K562 (cell line): ENCODE data around the gene PPM1N. TPM values are rescaled to one million over a fixed set of nuclear protein-coding genes. Genes with fewer than 3 reads are reported as not detected.

Experiments used
- ADNP ChIP-seq: fragments of 200-800 bp; sonication (Bioruptor generic); IDR thresholded peaks from 2 replicates; pipeline ENCODE4 v1.6.1; 2016; ENCODE audit warnings: missing genetic modification characterization, missing compliant biosample characterization
- ELF1 ChIP-seq: fragments of 200-800 bp; sonication (Bioruptor generic); IDR thresholded peaks from 2 replicates; pipeline ENCODE4 v1.6.1; 2016; ENCODE audit warnings: missing genetic modification characterization, missing compliant biosample characterization
- FOS ChIP-seq: IDR thresholded peaks from 3 replicates; pipeline ENCODE4 v1.6.1; 2011; ENCODE audit not compliant: insufficient read length; ENCODE audit errors: extremely low read depth
- FOXA3 ChIP-seq, 2 experiments: fragments of 450-650 bp in 1 of 2; sonication (generic) in 1 of 2; formaldehyde crosslinking; IDR thresholded peaks in 1 of 2; conservative IDR thresholded peaks in 1 of 2; 2 replicates each; pipeline versions ENCODE4 v1.4.0 to v1.8.0; 2020 to 2022; ENCODE audit warnings: mild to moderate bottlenecking in 2 of 2, missing genetic modification reagents in 1 of 2
- FOXK1 ChIP-seq: sonication (generic); formaldehyde crosslinking; IDR thresholded peaks from 2 replicates; pipeline ENCODE4 v1.8.0; 2022; ENCODE audit warnings: missing genetic modification reagents, mild to moderate bottlenecking, borderline replicate concordance
- HNRNPK ChIP-seq: fragments of 200-400 bp; formaldehyde crosslinking; IDR thresholded peaks from one replicate; pipeline ENCODE4 v1.6.1; 2018; ENCODE audit warnings: mild to moderate bottlenecking, low read depth, low read length; ENCODE audit not compliant: poor library complexity, severe bottlenecking
- PHF21A ChIP-seq: fragments of 450-650 bp; IDR thresholded peaks from 2 replicates; pipeline ENCODE4 v1.6.1; 2017; ENCODE audit warnings: low read depth, borderline replicate concordance
- RAD21 ChIP-seq, 2 experiments: fragments of 250-450 bp in 1 of 2; fragments of 450-650 bp in 1 of 2; sonication (Bioruptor Pico) in 1 of 2; formaldehyde crosslinking in 1 of 2; IDR thresholded peaks in 1 of 2; conservative IDR thresholded peaks in 1 of 2; 2 replicates each; pipeline versions ENCODE4 v1.4.0 to v1.8.0; 2020 to 2022; ENCODE audit warnings: mild to moderate bottlenecking in 2 of 2, moderate library complexity in 1 of 2
- RFX5 ChIP-seq: IDR thresholded peaks from 2 replicates; pipeline ENCODE4 v1.6.1; 2011; ENCODE audit warnings: low read depth, mild to moderate bottlenecking, improper control_type of control experiment, low read length
- SMARCA4 ChIP-seq: fragments of 450-650 bp; IDR thresholded peaks from 2 replicates; pipeline ENCODE4 v1.6.1; 2016
- SMARCC2 ChIP-seq: fragments of 450-650 bp; IDR thresholded peaks from 2 replicates; pipeline ENCODE4 v1.6.1; 2017; ENCODE audit warnings: antibody characterized with exemption, moderate library complexity, mild to moderate bottlenecking, low read depth
- SPI1 ChIP-seq: IDR thresholded peaks from 2 replicates; pipeline ENCODE4 v1.6.1; 2011; ENCODE audit warnings: low read depth, low read length, control low read depth, borderline replicate concordance
- TRIM24 ChIP-seq, 2 experiments: fragments of 450-650 bp; IDR thresholded peaks; 2 replicates each; pipeline ENCODE4 v1.6.1; 2016
- ZBTB1 ChIP-seq: sonication (generic); formaldehyde crosslinking; IDR thresholded peaks from 2 replicates; pipeline ENCODE4 v1.8.1; 2023; ENCODE audit warnings: missing genetic modification reagents, low read depth, mild to moderate bottlenecking, borderline replicate concordance
- ZC3H4 ChIP-seq: sonication (generic); formaldehyde crosslinking; IDR thresholded peaks from 2 replicates; pipeline ENCODE4 v1.9.0; 2021; ENCODE audit warnings: missing genetic modification reagents, borderline replicate concordance
- ZNF143 ChIP-seq: sonication (generic); formaldehyde crosslinking; IDR thresholded peaks from 2 replicates; pipeline ENCODE4 v1.9.0; 2022; ENCODE audit warnings: mild to moderate bottlenecking, missing genetic modification reagents
- ZNF232 ChIP-seq: sonication (generic); formaldehyde crosslinking; IDR thresholded peaks from 2 replicates; pipeline ENCODE4 v1.8.0; 2022; ENCODE audit warnings: mild to moderate bottlenecking, missing genetic modification reagents
- ZNF436 ChIP-seq: fragments of 250-450, 450-650 bp; sonication (Bioruptor Pico); formaldehyde crosslinking; IDR thresholded peaks from 2 replicates; pipeline ENCODE4 v1.7.0; 2020; ENCODE audit warnings: mild to moderate bottlenecking
- ZSCAN32 ChIP-seq: fragments of 450-650 bp; formaldehyde crosslinking; IDR thresholded peaks from 2 replicates; pipeline ENCODE4 v1.4.0; 2020; ENCODE audit warnings: mild to moderate bottlenecking, moderate library complexity
- polyA plus RNA-seq, 8 experiments: library from polyadenylated mRNA; depleted of rRNA in 4 of 8; stranded (reverse) in 5 of 8; unstranded in 3 of 8; fragments of >200 nt; fragmentation: Nextera tagmentation in 2 of 8; fragmentation: Illumina TruSeq in 1 of 8; extraction: Ambion mirVana in 2 of 8; extraction: Trizol in 1 of 8; gene quantifications; 2 replicates each; pipeline versions ENCODE4 v1.2.1 to v1.2.3, GENCODE V29; 2011 to 2014; ENCODE audit warnings: inconsistent platforms in 1 of 8, missing spikeins in 1 of 8
- total RNA-seq, 7 experiments: library from RNA; depleted of rRNA in 6 of 7; stranded (reverse); fragments of >200 nt in 6 of 7; fragmentation: Illumina TruSeq in 2 of 7; extraction: Trizol in 2 of 7; gene quantifications; 2 replicates each; pipeline versions ENCODE4 v1.2.1 to v1.2.3, GENCODE V29; 2011 to 2021; ENCODE audit warnings: low replicate concordance in 1 of 7
- TF ChIP-seq, protein P1 (sequence below), 2 experiments: fragments of 450-650 bp in 1 of 2; sonication (generic) in 1 of 2; formaldehyde crosslinking; conservative IDR thresholded peaks; 2 replicates each; pipeline versions ENCODE4 v1.4.0 to v1.8.1; 2020 to 2022; ENCODE audit warnings: mild to moderate bottlenecking in 1 of 2, missing genetic modification reagents in 1 of 2
- TF ChIP-seq, protein P2 (sequence below): sonication (generic); formaldehyde crosslinking; IDR thresholded peaks from 2 replicates; pipeline ENCODE4 v1.8.1; 2023; ENCODE audit warnings: mild to moderate bottlenecking, missing genetic modification reagents
- TF ChIP-seq, protein P3 (sequence below): fragments of 450-650 bp; IDR thresholded peaks from one replicate; pipeline ENCODE4 v1.6.1; 2018; ENCODE audit warnings: mild to moderate bottlenecking, moderate library complexity; ENCODE audit not compliant: partially characterized antibody
- TF ChIP-seq, protein P4 (sequence below): sonication (generic); formaldehyde crosslinking; IDR thresholded peaks from 2 replicates; pipeline ENCODE4 v1.9.0; 2022; ENCODE audit warnings: mild to moderate bottlenecking, missing genetic modification reagents

Gene PPM1N
- total and polyA plus RNA-seq, 9 of the 15 experiments (the other 6 are each of a cell fraction or from before 2014, with no cell fraction given), result 4.5 to 15.6 (median 8.7) TPM

DNA sequence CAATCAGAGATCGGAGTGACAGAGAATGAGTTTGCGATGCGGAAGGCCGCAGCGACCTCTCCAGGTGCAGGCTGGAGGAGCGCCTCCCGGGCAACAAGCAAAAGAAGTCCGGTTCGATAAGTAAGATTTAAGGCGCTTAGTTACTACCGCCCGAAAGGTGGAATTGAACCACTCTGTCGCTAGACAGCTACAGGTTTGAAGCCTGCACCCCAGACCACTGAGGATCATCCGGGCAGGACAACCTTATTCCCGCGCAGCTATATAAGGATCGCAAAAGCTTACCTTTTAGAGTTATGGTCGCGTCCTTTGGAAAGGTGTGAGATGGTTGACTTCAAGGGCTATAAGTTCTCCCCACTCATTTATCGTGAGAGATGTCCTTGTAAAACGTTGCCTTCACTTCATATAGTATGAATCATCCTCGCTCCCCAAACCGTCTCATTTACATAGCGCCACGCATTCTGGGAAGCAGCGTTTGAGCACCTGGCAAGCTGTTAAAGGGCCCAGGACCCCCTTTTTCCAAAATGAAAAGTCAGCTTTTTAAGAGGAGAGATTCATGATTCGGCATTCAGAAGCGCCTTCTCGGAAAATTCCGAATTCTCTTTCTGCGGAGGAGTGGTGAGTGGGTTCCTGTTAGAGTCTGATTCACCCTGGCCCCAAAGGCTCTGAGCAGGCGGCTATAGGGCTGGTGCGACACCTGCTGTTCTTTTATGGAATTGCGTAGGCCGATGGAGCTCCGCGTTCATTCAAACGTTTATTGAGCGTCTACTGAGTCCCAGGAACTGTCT lies 19.6 kb upstream of the PPM1N start (continued):
- TF ChIP-seq, protein P1, sequence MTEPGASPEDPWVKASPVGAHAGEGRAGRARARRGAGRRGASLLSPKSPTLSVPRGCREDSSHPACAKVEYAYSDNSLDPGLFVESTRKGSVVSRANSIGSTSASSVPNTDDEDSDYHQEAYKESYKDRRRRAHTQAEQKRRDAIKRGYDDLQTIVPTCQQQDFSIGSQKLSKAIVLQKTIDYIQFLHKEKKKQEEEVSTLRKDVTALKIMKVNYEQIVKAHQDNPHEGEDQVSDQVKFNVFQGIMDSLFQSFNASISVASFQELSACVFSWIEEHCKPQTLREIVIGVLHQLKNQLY (CRISPR knock-in tag; conservative IDR thresholded peaks at IDR 0.05), result no peak
- TF ChIP-seq PHF21A, result peak; percentile 88; the same call in 1 of the 2 replicates
- TF ChIP-seq ZNF143 (CRISPR knock-in tag), result peak; percentile 95
- TF ChIP-seq ADNP (tag), result peak; percentile 91
- no peak for TF ChIP-seq ZBTB1 (CRISPR knock-in tag)
- peak; percentile 69; the same call in 1 of the 2 replicates for TF ChIP-seq FOXK1 (CRISPR knock-in tag)
- peak; percentile 30 for TF ChIP-seq ELF1
- TF ChIP-seq SMARCA4, result peak; percentile 32; the same call in 1 of the 2 replicates
- no peak for TF ChIP-seq FOS
- TF ChIP-seq RFX5, result peak; percentile 74; the same call in 1 of the 2 replicates
- TF ChIP-seq ZNF436 (CRISPR knock-in tag), result no peak
- TF ChIP-seq ZNF232 (CRISPR knock-in tag), result no peak
- TF ChIP-seq SPI1, result no peak
- no peak for TF ChIP-seq HNRNPK
- no peak for TF ChIP-seq ZSCAN32 (CRISPR knock-in tag)
- 0 out of 4 replicates have a peak, but pooled peaks of 1 of the 2 experiments have one; percentile 10 for TF ChIP-seq TRIM24 (IDR thresholded peaks at IDR 0.05)
- no peak for TF ChIP-seq SMARCC2
- TF ChIP-seq, protein P2, sequence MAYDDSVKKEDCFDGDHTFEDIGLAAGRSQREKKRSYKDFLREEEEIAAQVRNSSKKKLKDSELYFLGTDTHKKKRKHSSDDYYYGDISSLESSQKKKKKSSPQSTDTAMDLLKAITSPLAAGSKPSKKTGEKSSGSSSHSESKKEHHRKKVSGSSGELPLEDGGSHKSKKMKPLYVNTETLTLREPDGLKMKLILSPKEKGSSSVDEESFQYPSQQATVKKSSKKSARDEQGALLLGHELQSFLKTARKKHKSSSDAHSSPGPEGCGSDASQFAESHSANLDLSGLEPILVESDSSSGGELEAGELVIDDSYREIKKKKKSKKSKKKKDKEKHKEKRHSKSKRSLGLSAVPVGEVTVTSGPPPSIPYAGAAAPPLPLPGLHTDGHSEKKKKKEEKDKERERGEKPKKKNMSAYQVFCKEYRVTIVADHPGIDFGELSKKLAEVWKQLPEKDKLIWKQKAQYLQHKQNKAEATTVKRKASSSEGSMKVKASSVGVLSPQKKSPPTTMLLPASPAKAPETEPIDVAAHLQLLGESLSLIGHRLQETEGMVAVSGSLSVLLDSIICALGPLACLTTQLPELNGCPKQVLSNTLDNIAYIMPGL (CRISPR knock-in tag), result peak; percentile 86; the same call in 1 of the 2 replicates
- TF ChIP-seq ZC3H4 (CRISPR knock-in tag), result no peak
- TF ChIP-seq, protein P3, sequence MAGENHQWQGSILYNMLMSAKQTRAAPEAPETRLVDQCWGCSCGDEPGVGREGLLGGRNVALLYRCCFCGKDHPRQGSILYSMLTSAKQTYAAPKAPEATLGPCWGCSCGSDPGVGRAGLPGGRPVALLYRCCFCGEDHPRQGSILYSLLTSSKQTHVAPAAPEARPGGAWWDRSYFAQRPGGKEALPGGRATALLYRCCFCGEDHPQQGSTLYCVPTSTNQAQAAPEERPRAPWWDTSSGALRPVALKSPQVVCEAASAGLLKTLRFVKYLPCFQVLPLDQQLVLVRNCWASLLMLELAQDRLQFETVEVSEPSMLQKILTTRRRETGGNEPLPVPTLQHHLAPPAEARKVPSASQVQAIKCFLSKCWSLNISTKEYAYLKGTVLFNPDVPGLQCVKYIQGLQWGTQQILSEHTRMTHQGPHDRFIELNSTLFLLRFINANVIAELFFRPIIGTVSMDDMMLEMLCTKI, result no peak
- TF ChIP-seq RAD21 (CRISPR knock-in tag; conservative IDR thresholded peaks at IDR 0.05 in 1 of 2, IDR thresholded peaks at IDR 0.05 in 1 of 2), result peak; percentile 98 to 99
- TF ChIP-seq, protein P4, sequence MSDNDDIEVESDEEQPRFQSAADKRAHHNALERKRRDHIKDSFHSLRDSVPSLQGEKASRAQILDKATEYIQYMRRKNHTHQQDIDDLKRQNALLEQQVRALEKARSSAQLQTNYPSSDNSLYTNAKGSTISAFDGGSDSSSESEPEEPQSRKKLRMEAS (CRISPR knock-in tag), result peak; percentile 47; the same call in 1 of the 2 replicates
- TF ChIP-seq FOXA3 (CRISPR knock-in tag; conservative IDR thresholded peaks at IDR 0.05 in 1 of 2, IDR thresholded peaks at IDR 0.05 in 1 of 2), result peak in 1 of 2 experiments; percentile 55; a peak in 2 of 4 replicates
